Ecto neural progenitor cell (in vitro differentiated cells): Measurements from ENCODE around the gene GRID2.

Experiments
- DNase-seq: peaks from one replicate; pipeline ENCODE4 v3.0.0-alpha.2; 2018; ENCODE audit warnings: low spot score

The GRID2 gene

DNA sequence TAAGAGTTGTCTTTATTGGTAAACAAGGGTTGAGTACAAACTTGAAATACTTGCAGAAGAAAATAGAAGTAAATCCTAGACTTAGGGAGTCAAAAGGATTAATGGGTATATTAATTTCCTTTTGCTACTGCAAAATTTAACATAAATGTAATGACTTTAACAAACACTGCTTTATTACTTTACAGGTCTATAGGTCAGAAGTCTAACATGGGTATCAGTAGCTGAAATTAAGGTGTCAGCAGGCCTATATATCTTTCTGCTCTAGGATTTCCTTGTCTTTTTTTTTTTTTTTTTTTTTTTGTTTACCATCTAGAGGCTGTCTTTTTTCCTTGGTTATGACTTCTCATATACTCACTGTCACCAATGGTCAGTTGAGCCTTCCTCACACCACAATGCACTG lies 220.4 kb downstream of the GRID2 start:
- DNase-seq = no peak

DNA sequence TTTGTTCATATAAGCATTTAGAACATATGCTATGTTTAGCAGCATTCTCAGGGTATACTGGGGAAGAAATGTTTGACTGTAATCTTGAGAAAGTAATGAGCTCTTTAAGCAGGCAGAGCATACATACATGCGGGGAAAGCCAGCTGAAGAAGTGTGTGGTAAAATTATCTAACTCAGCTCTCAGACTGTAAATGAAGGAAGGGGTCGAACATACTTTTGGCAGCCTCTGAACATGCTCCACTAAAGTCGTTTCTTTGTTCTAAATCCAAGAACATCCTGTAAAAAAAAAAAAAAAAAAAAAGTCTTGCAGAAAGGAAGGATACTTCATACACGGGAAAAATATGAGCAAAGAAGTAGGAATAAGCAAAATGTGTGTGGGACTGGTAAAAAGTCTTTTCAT lies 224.8 kb downstream of the GRID2 start:
- no peak for DNase-seq

DNA sequence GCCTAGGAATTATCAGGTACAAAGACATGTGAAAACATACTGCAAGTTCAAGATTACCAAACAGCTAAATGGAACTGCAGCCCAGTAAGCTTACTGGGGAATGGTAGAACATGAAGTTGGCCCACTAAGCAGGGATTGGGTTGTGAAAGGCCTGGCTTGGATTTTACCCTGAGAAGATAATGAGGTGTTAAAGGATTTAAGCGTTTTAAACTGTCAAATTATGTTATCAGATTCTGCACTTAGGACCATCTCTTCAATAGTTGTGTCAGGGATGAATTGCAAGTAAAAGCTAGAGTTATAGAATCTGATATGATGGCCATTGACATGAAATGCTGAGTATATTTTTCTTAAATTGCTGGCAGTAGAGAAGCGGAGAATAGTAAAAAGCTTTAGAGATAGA lies 225.7 kb downstream of the GRID2 start:
- no peak for DNase-seq

DNA sequence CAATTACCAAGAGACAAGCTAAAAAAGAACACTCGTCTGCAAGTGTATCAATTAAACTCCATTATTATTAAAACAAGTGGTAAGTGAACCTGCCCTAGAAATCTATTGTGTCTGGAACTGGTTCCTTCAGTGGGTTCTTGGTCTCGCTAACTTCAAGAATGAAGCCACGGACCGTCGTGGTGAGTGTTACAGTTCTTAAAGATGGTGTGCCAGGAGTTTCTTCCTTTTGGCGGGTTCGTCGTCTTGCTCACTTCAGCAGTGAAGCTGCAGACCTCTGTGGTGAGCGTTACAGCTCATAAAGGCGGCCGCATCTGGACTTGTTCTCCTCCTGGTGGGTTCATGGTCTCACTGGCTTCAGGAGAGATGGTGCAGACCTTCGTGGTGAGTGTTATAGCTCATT lies 231.8 kb downstream of the GRID2 start:
- no peak for DNase-seq

DNA sequence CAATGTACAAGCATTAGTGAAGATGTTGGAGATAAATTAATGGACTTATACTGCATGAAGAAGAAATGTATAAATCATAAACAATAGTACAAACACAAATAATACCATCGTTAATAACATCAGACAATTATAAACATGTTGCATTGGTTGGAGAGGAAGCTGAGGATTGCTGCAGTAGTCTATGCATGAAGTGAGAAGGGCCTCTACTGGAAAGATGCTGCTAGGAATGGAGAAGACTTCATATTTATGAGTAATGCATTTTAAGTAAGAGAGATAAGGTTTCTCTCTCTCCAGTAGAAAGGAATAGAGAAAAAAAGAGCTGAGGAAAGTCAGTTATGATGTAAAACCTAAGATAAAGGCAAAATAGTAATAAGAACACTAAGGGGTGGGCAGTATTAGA lies 247.8 kb downstream of the GRID2 start:
- DNase-seq = no peak

DNA sequence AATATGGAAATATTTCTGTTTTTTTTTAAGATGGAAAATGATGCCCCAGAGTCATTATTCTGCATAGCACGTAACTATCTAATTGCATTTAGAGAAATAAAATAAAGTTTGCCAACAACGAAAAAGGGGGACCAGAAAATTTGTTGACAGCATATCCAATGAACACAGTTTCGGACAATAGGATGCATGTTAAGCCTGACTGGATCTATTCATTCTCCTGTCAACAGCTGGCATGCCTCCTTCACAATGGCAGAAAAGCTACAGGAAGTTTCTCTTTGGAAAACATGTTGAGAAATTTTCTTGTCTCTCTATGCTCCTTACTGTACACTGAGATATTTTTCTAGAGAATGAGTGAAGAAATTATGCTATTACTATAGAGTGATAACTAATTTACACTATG lies 262.5 kb downstream of the GRID2 start:
- no peak for DNase-seq

DNA sequence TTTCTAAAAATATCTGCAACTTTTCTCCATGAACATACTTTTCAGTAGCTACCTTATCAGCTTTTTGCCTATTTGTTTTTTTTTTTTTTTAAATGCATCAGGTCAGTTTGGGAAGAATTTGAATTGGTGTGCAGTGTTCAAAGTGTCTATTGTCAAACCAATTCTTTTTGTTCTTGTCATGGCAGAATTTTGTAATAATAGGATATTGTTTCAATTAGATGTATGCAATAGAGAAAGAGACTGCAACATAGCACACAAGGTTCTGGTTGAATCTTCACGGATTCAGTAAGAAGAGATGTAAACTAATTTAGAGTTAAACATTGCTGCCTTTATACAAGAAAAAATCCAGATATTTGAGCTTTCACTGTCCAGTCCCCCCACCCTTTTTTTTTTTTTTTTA lies 277.1 kb downstream of the GRID2 start:
- no peak for DNase-seq

DNA sequence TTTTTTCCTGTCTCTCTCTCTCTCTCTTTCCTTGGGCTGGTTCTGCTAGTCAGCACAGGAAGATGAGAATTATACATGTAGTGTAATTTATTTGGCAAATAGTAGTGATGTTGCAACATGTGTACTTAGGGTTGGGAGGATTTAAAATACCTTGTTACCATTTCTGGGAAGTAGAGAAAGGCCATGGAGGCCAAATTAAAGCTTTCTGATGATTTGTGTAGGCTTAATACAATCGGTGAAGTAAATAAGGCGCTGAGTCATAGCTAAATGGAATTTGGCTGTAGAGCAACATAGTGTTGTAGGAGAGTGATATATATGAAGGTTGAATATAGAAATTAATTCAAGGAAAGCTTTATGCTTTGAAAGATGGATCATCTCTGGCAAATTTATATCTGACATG lies 295.3 kb downstream of the GRID2 start:
- no peak for DNase-seq

DNA sequence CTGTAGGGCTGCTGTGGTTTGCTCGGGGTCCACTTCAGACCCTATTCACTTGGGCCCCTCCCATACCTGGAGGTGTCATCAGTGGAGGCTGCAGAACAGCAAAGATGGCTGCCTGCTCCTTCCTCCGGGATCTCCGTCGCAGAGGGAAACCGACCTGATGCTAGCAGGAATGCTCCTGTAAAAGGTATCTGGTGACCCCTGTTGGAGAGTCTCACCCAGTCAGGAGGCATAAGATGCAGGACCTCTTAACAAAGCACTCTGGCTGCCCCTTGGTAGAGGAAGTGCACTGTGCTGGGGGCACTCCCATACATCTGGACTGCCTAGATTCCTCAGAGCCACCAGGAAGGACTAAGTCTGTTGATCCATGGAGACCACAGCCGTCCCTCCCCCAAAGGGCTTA lies 296.9 kb downstream of the GRID2 start:
- DNase-seq = peak; percentile 47

DNA sequence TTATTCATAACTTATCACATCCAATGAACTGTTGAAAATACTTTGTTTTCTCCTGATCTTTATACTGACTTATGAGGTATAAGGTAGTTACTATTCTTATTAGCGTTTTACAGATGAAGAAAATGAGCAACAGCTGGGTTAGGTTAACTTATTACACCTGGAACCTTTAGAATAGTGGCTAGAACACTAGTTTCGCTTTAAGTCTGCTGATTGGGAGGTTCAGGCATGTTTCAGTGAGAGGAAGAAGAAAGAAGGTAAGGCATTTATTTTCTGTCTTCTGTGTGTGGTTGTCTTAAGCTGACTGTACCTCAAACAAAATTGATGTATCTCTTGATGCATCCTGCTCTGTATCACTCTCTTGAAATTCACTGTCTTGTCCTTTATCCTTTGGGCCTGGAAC lies 302.5 kb downstream of the GRID2 start:
- DNase-seq = no peak

DNA sequence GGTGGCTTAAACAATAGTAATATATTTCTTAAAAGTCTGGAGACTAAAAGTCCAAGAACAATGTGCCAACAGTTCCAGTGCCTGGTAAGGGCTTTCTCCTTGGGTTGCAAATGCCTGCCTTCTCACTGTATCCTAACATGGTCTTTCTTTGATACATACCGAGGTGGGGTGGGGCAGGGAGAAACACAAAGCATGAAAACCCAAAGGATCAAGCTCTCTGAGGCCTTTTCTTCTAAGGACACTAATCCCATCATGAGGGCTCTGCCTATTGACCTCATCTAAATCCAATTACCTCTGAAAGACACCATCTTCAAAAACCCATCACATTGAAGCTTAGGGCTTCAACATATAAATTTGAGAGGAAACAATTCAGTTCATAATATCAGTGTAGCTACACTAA lies 311.3 kb downstream of the GRID2 start:
- DNase-seq = peak; percentile 60

DNA sequence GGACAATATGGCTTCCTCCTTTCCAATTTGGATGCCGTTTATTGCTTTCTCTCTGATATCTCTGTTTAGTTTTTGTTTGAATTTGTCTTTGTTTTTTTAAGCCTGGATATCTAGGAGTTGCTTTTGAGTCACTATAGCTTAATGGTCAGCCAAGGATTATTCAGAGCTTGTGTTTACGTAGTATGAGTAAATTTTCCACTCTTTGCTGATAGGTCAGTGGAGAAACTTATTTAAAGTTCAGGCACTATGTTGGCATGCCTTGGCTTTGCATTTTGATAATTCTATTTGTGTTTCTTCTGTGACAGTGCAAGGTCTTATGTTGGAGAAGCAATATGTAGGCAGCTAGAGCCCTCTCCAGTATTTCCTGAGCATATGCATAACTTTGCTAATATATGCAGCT lies 315.2 kb downstream of the GRID2 start:
- DNase-seq = no peak

DNA sequence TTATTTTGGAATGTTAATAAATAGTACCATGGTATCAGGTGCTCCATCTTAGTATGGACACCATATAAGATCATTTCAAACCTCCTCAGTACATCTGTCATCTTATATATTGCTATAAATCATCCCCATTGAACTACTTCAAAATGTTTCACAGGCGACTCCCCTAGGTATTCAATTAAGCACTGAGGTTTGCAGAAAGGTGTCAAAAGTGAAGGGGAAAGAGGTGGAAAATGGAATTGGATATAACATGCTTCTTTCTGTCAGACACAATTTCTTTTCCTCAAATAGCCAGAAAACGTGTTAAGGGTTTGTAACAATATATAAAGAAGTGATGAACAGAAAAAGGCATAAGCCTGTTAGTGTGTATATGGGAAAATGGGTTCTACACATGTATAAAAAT lies 325.5 kb downstream of the GRID2 start:
- DNase-seq = no peak

DNA sequence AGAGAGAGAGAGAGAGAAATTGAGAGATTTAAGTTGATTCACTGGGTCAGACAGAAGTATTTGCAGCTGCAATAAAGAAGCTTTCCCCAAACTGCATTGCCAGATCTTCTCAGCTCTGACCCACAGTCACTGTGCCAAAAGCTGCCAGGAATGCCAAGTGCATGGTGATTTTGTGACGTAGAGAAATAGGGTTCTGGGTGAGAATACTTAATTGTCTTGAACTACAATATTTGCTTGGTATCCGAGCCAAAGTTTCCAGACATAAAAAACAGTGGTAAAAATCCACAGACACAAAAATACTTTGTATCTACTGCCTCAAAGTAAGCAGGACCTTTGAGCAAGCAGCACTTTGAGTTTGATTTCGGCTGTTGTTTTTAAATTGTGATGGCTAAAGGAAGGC lies 331.1 kb downstream of the GRID2 start:
- no peak for DNase-seq

DNA sequence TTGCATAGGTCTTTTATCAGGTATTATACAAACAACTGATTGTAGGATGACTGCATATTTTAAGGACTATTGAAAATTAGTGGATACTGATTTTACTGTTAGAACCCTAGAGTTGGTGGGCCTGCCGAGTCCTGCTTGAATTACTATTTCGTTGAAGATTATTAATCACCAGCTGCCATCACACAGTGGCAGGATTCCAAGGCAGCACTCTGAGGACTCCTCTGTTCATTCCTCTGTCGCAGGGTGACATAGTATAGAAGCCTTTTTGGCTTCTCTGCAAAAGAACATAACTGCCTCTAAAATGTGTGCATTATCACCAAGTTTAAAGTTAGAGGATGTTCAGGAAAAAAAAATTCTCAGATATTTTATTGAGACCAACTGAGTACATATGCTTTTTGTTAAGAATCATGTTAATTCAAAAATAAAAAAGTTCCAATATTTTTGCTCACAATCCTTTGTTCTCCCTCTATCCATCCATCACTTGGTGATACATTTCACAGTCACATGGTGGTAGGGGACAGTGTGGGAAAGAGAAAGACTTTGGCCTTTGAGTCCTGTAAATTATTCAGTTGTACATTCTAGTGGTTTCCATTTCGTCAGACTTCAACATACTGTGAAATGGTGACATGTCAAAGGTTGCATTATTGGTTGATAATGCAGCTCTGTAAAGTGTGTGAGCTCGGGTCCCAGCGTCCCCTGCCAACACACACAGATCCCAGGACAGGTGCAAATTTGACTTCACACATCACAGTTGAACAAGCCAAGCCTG lies 332.5 kb downstream of the GRID2 start:
- DNase-seq = no peak

DNA sequence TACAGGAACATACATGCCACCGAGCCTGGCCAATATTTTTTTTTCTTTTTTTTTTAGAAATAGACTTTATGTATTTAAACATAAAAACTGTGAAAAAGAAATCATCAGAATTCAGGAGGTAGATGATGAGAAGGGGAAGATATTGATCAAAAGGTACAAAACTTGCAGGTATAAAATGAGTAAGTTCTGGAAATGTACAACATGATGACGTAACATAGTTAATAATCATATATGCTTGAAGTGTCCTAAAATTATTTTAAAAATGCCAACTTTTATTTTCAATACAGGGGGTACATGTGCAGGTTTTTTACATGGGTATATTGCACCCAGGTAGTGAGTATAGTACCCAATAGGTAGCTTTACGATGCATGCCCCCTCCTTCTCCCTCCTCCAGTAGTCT lies 337.6 kb downstream of the GRID2 start:
- DNase-seq = no peak

DNA sequence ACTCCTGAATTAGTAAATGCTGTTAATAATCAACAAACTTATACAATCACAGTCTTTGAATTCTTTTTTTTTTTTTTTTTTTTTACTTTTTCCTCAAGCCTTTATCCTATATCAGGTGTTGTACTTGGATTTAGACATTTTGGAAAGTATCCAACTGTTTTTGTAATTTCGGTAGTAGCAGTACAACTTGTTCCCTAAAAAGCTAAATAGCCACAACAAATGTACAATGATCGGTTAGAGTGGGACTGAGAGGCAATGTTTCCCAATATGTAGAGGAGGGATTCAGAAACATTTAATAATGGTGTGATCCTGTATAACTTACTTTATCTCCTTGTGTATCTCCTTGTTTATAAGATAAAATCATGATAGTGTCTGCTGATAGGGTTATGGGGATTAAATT lies 343.1 kb downstream of the GRID2 start:
- DNase-seq = no peak

DNA sequence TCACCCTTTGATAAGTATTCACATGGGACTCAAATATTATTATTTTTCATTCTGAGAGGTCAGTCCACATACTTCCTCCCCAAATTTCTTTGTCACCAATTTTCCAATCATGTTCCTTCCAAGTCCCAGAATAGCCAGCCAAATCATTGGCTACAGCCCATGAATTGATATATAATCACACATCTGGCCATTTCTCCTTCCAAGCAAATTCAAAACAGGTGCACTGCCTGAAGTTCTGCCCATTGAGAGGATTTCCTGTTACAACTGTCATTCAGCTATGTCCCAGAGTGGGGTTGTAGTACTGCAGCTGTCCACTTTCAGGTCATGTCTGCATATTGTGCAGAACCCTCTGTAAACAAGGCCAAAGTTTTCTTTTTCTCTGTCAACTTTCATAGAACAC lies 347.8 kb downstream of the GRID2 start:
- DNase-seq = no peak

DNA sequence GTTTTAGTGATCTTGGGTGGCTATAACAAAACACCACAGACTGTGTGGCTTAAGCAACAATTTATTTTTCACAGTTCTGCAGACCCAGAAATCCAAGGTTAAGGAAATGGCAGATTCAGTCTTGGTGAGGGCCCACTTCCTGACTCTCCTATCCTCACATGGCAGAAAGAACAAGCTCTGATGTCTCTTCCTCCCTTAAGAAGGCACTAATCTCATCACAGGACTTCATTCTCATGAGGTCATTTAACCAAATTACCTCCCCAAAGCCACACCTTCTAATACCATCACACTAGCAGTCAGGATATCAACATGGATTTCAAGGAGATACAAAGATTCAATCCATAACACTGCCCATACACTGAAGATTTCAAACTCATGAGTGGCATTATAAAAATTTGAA lies 350.3 kb downstream of the GRID2 start:
- no peak for DNase-seq

DNA sequence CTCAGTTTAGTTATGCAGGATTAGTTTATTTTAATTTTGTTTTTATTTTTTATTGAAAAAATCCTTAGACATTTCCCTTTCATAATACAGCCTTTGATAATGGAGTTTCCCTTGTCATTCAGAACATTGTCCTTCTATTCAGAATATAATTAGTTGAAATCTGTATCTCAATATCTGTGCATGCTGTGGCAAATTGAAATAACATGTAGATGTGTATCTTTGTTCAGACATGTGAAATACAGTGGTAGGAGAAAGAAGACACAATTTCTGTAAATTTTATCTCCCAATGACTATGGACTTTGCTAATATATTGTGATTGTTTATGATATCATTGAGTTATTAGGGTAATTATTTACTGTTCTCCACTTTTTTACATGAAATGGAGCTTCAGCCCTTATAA lies 353.9 kb downstream of the GRID2 start:
- no peak for DNase-seq

DNA sequence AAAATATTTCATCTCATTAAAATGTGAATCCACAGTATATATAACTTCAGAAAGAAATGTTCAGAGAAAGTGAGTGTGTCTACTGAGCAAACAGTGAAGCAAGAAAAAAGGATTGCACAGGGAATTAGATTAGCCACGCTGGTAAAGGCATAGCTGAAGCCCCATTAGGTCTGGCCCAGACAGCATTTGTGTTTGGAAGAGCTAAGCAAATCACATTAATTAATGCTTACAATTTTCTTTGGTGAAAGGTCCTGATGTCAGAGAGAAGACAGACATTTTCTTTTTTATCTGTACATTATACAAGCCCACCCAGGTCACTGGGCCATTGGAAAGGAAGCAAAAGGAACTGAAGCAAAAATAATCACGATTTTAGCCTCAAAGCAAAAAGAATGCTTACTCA lies 354.6 kb downstream of the GRID2 start:
- no peak for DNase-seq

DNA sequence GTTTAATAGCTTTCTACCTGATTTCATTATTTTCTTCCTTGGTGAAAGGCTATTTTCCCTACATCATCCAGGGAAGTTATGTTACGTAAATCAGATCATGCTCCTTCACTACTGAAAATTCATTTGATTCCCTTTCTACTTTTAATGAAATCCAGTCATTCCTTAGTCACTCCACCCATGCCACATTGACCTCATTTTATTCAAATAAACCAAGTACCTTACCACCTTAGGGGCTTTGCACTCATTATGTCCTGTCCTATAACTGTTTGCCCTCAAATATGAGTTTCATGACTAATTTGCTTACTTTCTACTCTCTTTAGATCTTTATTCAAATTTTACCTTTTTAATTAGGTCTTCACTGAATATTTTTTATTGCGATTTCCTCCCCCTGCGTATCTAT lies 374.0 kb downstream of the GRID2 start:
- no peak for DNase-seq

DNA sequence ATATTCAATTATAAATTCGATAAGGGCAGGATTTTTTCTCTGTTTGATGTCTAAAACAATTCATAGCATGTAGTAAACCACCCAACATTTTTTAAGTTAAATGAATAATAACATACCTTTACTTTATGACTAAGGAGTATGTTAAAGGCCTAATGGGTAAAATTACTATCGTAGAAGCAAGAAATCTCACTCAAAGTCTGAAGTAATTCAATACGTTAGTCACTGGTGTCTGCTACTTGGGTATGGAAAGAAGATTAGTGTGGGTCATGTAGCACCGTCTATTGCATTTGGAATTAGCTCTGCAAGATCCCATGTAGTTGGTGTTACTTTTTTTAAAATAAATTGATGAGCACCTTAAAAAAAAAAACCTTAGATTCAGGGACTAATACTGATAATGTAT lies 374.5 kb downstream of the GRID2 start:
- no peak for DNase-seq

DNA sequence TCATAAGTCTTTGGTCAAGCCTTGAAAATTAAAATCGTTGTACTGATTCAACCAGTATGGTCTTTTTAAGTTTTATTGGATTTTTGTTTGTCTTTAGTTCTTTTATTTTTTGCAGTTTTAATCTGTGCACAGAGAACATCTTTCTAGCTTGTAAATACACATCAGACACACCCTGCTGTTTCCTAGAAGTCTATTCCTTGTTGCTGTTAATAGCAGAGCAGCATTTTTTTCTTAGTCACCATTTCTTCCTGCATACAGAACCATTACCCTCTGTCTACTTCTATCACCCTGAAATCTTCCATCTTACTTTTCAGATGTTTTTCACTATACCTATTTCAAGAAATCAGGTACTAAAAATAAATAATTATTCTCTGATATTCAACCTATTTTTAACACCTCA lies 375.4 kb downstream of the GRID2 start:
- no peak for DNase-seq

DNA sequence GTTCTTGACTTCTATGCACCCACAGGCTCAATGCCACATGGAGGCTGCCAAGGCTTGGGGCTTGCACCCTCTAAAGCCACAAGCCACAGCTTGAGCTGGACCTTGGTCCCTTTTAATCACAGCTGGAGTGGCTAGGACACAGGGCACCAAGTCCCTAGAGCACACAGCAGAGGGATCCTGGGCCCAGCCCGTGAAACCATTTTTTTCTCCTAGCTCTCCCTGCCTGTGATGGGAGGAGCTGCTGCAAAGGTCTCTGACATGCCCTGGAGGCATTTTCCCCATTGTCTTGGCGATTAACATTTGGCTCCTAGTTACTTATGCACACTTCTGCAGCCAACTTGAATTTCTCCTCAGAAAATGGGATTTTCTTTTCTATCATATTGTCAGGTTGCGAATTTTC lies 410.9 kb downstream of the GRID2 start:
- DNase-seq = no peak
